ENCODE data around the gene MBTD1. TPM values are rescaled to one million over a fixed set of nuclear protein-coding genes. Genes with fewer than 3 reads are reported as not detected.

The MBTD1 gene
- total and polyA plus RNA-seq, 10 of the 15 experiments (the other 5 are each of a cell fraction or from before 2014, with no cell fraction given): 1.3 to 16.7 (median 9.5) TPM

DNA sequence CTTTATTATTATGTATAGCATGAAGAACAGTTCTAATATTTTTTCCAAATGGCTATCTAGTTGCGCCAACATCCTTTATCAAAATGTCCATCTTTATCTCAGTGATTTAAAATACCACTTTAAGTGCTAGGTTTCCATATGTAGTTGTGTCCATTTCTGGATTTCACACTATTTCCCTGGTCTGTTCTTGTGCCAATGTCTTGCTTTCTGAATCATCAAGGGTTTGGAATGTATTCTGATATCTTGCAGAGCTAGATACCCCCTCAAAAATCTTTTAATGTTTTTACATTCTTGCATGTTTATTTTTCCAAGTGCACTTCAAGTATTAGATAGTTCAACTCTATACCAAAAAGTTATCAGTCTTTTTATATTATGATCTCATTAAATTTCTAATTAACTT, 14.3 kb downstream of the MBTD1 start:
- no TSS peak for BruUV-seq (replicated peaks)
- FAIRE-seq: no peak
- RAD21 ChIA-PET (ENCODE audit: unreplicated experiment): no interaction called here
- Histone ChIP-seq H3K4me2 (ENCODE audit: control insufficient read depth, insufficient read depth) (no peak overlapping the region), H3K4me1 (ENCODE audit: control insufficient read depth, insufficient read depth, low read length) (no peaks in the 10 kb centered on the region), H3K4me3 (no peak overlapping the region), H3K9ac (ENCODE audit: control insufficient read depth, insufficient read depth, low read length) (no peak overlapping the region), H4K20me1 (ENCODE audit: control insufficient read depth, insufficient read depth) (no peaks in the 10 kb centered on the region), H3K27me3 (replicated peaks in 1 of 2; ENCODE audit: control insufficient read depth in 2 of 2, insufficient read depth in 2 of 2, low read length in 1 of 2) (no peaks in the 10 kb centered on the region), H3K27ac (ENCODE audit: control insufficient read depth, insufficient read depth) (no peak overlapping the region), H2AFZ (ENCODE audit: control insufficient read depth, low read depth, low read length) (no peak overlapping the region), H3K36me3 (ENCODE audit: control insufficient read depth in 2 of 2, insufficient read depth in 2 of 2, low read length in 1 of 2) (no peaks in the 10 kb centered on the region), H3K9me3 (replicated peaks; ENCODE audit: control insufficient read depth, insufficient read depth, low read length) (no peaks in the 10 kb centered on the region), H3K79me2 (ENCODE audit: control insufficient read depth, insufficient read depth, low read length) (no peaks in the 10 kb centered on the region; the same call in 1 of the 2 replicates)
- no peak for ATAC-seq
- DNase-seq (ENCODE audit: low read depth, low spot score): no peak
- in situ Hi-C loops (cut with MboI): no loop called here
- CTCF ChIA-PET: no interaction called here
- intact Hi-C loops (cut with micrococcal nuclease; ENCODE audit: unreplicated experiment): no loop called here
- TF ChIP-seq NR2C2 (IDR thresholded peaks at IDR 0.05; ENCODE audit: borderline replicate concordance, control insufficient read depth, insufficient read length, low read depth) (no peak), RBBP5 (conservative IDR thresholded peaks at IDR 0.05) (no peak), JUNB (IDR thresholded peaks at IDR 0.05) (no peak), PBX3 (IDR thresholded peaks at IDR 0.05; ENCODE audit: insufficient replicate concordance, low read depth, low read length) (no peak), HSF1 (IDR thresholded peaks at IDR 0.05; ENCODE audit: low read depth, low read length) (no peak), TAF1 (IDR thresholded peaks at IDR 0.05; ENCODE audit: borderline replicate concordance, low read depth, low read length) (no peak), IKZF2 (IDR thresholded peaks at IDR 0.05) (no peak), ZNF622 (IDR thresholded peaks at IDR 0.05) (no peak), POLR2AphosphoS2 (IDR thresholded peaks at IDR 0.05; ENCODE audit: low read depth, low read length) (no peak), ASH2L (IDR thresholded peaks at IDR 0.05; ENCODE audit: borderline replicate concordance, low read depth) (no peak), SREBF2 (IDR thresholded peaks at IDR 0.05; ENCODE audit: low read length) (no peak), TCF12 (IDR thresholded peaks at IDR 0.05; ENCODE audit: low read depth, low read length) (no peak)
- TF ChIP-seq, protein P1, sequence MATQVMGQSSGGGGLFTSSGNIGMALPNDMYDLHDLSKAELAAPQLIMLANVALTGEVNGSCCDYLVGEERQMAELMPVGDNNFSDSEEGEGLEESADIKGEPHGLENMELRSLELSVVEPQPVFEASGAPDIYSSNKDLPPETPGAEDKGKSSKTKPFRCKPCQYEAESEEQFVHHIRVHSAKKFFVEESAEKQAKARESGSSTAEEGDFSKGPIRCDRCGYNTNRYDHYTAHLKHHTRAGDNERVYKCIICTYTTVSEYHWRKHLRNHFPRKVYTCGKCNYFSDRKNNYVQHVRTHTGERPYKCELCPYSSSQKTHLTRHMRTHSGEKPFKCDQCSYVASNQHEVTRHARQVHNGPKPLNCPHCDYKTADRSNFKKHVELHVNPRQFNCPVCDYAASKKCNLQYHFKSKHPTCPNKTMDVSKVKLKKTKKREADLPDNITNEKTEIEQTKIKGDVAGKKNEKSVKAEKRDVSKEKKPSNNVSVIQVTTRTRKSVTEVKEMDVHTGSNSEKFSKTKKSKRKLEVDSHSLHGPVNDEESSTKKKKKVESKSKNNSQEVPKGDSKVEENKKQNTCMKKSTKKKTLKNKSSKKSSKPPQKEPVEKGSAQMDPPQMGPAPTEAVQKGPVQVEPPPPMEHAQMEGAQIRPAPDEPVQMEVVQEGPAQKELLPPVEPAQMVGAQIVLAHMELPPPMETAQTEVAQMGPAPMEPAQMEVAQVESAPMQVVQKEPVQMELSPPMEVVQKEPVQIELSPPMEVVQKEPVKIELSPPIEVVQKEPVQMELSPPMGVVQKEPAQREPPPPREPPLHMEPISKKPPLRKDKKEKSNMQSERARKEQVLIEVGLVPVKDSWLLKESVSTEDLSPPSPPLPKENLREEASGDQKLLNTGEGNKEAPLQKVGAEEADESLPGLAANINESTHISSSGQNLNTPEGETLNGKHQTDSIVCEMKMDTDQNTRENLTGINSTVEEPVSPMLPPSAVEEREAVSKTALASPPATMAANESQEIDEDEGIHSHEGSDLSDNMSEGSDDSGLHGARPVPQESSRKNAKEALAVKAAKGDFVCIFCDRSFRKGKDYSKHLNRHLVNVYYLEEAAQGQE (IDR thresholded peaks at IDR 0.05; ENCODE audit: low read depth, low read length): no peak
- POLR2A ChIA-PET: no interaction called here
- 96% methylated on average over 1 of the region's 1 CpG for WGBS (ENCODE audit: insufficient coverage, insufficient replicate concordance, low lambda C conversion rate, missing lambda C conversion rate)
- SMC1A ChIA-PET (ENCODE audit: uncharacterized antibody, unreplicated experiment): no interaction called here

Data from GM12878 (cell line).